GM21423 (cell line): ENCODE results near the gene RBBP4.

Experiments
- ATAC-seq: cut with Tn5 transposase; IDR thresholded peaks from one replicate; pipeline ENCODE4 v1.9.1; 2021; ENCODE audit warnings: mild to moderate bottlenecking, moderate library complexity; ENCODE audit not compliant: unreplicated experiment

RBBP4 gene

DNA sequence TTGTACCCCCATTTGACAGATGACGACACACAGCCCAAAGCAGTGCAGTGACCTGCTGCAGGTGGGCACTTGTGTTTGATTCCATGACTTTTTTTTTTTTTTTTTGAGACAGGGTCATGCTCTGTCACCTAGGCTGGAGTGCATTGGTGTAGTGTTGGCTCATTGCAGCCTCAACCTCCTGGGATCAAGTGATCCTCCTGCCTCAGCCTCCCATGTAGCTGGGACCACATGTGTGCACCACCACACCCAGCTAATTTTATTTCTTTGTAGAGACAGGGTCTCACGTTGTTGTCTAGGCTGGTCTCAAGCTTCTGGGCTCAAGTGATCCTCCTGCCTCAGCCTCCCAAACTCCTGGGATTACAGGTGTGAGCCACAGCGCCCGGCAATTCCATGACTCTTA, 66.5 kb downstream of the RBBP4 start:
- no peak for ATAC-seq

DNA sequence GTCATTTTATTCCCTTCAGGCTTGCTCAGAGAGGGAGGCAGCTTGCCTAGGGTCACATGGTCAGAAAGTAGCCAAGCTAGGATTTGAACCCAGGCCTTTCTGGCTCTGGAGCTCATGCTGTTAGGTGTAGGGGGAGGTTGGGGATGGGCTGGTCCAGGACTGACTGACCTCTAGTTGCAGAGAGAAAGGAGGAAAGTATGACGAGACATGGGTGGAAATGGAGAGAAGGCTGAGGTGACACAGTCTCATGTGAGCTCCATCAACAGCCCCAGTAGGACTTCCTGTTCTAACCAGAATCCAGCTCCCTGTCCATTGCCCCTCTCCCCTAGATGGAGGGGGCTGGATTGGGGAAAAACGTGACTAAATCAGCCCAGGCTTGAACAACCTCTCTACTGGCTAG, 67.0 kb downstream of the RBBP4 start:
- no peak for ATAC-seq

DNA sequence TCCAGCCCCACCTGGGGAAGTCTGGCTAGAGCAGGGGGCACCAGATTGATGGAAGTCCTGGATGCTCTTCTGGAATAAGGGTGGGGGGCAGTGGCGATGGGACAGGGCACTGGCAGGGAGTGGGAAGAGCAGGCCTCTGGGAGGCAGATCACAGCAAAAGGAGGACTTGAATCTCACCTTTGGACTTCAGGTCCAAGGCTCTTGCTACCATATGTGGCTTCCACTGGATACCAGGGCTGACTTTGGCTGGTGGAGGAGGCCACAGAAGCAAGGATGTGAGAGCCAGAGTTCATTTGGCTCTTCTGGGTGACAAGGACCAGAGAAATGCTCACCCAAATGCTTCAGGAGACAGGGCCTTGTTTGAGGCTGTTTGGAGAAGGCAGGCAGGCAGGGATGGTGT, 67.5 kb downstream of the RBBP4 start:
- ATAC-seq = no peak

DNA sequence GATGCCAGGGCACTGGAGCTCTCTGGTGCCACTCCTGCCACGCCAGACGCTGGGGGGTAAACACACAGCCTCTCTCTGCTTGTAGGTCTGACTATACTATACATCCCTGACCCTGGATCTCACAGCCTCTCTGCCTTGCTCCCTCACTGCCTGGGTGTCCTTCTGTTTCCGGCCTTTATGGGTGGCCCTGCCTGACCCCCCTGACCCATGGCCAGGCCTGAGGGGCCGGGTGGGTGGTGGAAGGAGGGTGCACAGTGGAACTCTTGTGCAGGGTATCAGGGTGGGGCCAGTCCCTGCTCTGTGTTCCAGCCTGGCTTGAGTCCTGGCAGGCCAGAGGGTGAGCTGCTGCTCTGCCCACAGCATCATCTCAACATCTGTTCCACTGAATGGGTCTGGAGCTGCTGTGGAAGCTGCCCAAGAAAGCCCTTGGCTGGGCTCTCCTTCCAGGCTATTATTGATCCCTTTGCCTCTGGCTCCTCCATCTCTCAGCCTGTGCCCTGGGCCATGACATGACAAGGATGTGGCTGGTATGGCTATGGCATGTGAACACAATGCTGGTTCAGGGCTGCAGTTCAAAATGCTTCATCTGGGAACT, 68.8 kb downstream of the RBBP4 start:
- ATAC-seq = no peak

DNA sequence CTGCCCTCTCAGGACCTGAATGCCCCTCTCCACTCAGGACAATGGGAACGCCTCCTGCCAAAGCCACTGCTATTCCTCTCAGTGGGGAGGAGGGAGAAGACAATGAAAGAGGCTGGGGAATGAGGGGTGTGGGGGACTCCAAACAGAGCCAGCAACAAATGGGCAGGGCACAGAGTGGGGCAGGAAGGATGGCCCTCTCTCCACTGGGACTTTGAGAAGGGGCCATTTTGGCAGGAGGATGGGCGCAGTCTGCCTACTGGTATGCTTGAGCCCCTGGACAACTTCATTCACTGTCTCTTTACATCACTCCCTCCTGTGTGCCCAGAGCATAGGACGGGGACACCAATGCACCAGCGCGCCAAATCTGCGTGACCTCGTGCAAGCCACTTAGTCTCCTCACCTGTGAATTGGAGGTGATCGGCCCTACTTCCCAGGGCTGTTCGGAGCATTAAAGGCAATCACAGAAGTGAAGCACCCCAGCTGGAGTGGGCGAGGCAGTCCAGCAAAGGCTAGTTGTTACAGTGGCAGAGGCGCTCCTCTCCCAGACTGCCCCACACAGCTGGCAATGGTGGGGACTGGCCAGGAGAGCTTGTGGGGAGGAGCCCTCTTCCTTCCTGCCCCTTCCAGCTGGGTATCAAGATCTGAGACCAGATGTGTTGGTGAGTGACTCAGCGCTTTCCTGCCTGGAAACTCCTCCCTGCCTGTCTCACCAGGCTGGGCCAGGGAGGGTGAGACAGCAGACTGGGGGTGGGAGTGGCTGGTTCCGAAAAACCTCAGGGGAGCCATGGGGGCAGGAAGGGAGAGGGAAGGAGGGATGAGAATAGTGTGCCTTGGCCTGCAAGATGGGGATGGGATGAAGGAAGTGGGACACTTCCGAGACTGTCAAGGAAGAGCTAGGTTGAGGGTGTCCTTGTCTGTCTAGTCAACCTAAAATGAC, 73.9 kb downstream of the RBBP4 start:
- no peak for ATAC-seq

DNA sequence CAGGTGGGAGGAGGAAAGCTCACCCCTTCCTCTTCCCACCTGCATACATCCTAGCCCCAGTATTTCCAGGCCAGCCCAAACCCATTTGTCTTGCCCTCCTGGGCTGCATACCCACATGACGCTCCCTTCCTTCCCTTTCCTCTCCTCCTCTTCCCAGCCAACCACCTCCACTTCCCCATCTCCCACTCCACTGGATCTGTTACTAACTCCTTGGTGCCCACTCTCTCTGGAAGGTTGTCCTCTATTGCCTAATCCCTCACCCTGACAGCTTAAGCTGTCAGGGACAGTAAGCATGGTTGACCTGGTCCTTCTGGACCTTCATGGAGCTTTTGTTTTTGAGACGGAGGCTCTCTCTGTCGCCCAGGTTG, 74.6 kb downstream of the RBBP4 start:
- no peak for ATAC-seq

DNA sequence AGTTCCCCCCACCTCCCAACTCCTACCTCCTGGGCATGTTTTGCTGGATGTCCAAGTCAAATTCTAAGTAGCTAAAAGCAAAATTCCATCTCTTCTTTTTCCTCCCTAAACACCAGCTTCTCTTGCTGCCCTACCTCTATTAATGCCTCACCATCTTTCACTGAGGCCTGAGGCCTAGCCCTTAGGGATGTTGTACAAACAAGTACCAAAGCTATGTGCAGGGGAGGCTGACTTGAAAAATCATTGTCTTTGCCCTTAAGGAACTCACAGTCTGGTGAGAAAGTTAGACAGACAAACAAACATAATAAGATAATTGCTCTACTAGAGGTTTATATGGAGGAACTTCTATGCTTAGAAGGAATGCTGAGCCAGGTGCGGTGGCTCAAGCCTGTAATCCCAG, 76.9 kb downstream of the RBBP4 start:
- no peak for ATAC-seq

DNA sequence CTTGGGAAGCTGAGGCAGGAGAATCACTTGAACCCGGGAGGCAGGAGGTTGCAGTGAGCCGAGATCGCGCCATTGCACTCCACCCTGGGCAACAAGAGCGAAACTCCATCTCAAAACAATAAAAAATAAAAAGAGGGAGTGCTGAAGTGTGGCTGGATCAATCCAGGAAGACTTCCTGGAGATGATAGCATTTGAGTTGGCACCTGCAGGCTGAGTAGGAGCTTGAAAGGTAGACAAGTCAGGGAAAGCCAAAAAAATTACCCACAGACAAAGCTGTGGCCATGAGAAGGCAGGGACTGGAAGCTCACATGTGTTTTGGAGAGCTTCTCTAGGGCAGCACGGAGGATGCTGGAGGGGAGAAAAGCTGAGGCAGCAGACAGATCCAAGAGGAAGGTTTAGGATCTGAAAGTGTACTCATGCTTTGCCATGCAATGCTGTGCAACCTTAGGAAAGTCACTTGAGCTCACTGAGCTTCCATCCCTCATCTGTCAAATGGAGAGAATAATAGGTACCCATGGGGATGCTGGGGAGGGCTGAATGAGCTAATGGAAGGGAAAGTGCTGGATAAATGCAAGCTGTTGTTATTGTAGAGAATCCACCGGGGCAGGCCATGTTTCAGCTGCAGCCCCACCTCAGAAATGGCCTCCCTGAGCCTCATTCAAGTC, 77.5 kb downstream of the RBBP4 start:
- no peak for ATAC-seq

DNA sequence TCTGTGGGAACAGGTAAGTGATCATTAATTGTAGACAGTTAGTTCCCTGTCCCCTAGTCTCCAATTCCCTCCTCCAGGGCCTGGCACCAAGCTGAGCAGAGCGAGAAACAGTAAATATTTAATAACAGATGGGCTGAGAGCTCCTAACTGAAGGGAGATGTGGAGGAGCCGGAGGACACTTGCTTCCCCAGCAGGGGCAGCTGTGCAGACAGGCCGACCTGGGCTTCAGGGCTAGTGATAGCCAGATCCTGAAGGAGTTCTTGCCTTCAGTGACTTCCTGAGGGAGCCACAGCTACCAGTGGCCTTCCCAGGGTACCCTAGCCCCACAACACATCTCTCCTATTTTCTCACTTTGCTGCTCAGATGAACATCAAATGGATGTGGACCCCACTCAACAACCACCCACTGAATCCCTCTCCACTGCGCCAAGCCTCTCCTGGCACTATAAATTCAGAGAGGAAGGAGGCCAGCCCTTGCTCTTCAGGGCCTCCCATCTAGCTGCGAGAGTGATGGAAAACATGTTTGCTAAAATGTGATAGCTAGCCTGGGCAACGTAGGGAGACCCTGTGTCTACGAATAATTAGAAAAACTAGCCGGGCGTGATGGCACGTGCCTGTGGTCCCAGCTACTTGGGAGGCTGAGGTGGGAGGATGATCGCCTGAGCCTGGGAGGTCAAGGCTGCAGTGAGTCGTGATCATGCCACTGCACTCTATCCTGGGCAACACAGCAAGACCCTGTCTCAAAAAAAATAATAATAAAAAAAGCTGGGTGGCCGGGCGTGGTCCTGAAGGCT, 78.4 kb downstream of the RBBP4 start:
- ATAC-seq = no peak

DNA sequence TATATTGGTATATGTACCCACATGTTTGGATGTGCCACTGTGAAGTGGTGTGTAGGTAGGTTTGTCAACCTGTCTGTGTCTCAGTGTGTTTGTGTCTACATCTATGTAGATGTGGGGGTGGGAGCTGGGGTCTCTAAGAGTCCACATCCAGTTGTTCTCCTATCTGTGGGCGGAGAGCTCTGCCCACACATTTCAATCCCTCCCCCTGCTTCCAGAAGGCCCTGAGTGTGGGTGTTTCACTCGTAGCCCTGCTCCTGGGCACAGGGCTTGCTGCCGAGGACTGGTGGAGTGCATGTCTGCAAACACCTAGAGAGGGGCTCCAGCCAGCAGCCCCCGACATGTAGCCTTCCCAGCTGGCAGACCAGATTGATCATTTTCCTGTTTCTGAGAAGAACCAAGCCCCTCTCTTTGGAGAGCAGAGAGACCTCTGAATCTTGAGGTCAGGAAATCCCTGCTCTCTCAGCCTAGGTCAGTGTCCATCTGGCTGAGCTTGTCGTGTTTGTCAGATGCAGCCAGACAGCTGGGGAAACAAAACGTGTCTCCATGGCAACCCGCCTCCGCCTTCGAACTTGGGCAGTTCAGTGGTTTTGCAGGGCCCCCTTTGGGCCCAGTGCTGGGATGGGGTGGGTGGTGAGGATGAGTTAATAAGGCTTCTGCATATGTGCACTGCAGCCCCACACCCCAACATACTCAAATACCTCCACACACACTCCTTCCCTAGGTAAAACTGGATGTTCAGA, 82.7 kb downstream of the RBBP4 start:
- ATAC-seq = no peak
